Measurements from ENCODE around the gene ANAPC2. TPM values are rescaled to one million over a fixed set of nuclear protein-coding genes. Genes with fewer than 3 reads are reported as not detected.
A peak's percentile ranks its signal among the peaks of the same experiment; 100 is the strongest.

Gene ANAPC2
- total RNA-seq, 1 experiment from 2014 or later = 46.0 TPM

- CTCF ChIA-PET = interaction anchor here (1.5 kb wide), 1 partner anchor 10 kb away, joined by 4 read pairs; no protein-coding TSS in a partner anchor
- Histone ChIP-seq H3K27ac (ENCODE audit: low read length) (peak overlapping the region; percentile 34; the same call in 1 of the 2 replicates), H3K4me1 (ENCODE audit: control insufficient read depth, insufficient read depth, low read length) (peaks cover 36% of the 10 kb centered on the region), H3K9me3 (ENCODE audit: control insufficient read depth, insufficient read depth, low read depth, low read length) (no peaks in the 10 kb centered on the region), H3K27me3 (ENCODE audit: control insufficient read depth, insufficient read depth, low read length) (no peaks in the 10 kb centered on the region), H3K4me3 (ENCODE audit: low read depth in 2 of 2, low read length in 2 of 2) (peak overlapping the region; percentile 34 to 45), H3K36me3 (ENCODE audit: control insufficient read depth, insufficient read depth, low read length) (no peaks in the 10 kb centered on the region)
- TF ChIP-seq REST (IDR thresholded peaks at IDR 0.05; ENCODE audit: insufficient read depth in 1 of 2, low read depth in 2 of 2, low read length in 1 of 2) (no peak), TCF7L2 (IDR thresholded peaks at IDR 0.05; ENCODE audit: low read depth, low read length) (no peak), SIN3A (IDR thresholded peaks at IDR 0.05; ENCODE audit: borderline replicate concordance, insufficient read depth, low read depth, low read length) (no peak), POLR2AphosphoS5 (IDR thresholded peaks at IDR 0.05; ENCODE audit: low read depth, low read length) (no peak), CTCF (IDR thresholded peaks at IDR 0.05) (no peak)
- no peak for ATAC-seq
- intact Hi-C loops (cut with micrococcal nuclease; ENCODE audit: unreplicated experiment) = no loop called here
- no peak for DNase-seq (ENCODE audit: low read depth, low spot score)
- in situ Hi-C loops (cut with HindIII; ENCODE audit: low pct_unique_long_range_greater_than_20kb, low sequenced_read_pairs) = no loop called here
- no TSS peak for BruUV-seq (replicated peaks)
- POLR2A ChIA-PET = no interaction called here
These were observed 10.5 kb upstream of the ANAPC2 start for GRCh38 chr9:137198902-137199283.

GRCh38 chr9:137198051-137198901, 9.9 kb upstream of the ANAPC2 start:
- no peak for ATAC-seq
- no peak for DNase-seq (ENCODE audit: low read depth, low spot score)
- intact Hi-C loops (cut with micrococcal nuclease; ENCODE audit: unreplicated experiment) = no loop called here
- TF ChIP-seq TCF7L2 (IDR thresholded peaks at IDR 0.05; ENCODE audit: low read depth, low read length) (no peak), REST (IDR thresholded peaks at IDR 0.05; ENCODE audit: insufficient read depth in 1 of 2, low read depth in 2 of 2, low read length in 1 of 2) (no peak), SIN3A (IDR thresholded peaks at IDR 0.05; ENCODE audit: borderline replicate concordance, insufficient read depth, low read depth, low read length) (no peak), POLR2AphosphoS5 (IDR thresholded peaks at IDR 0.05; ENCODE audit: low read depth, low read length) (no peak), CTCF (IDR thresholded peaks at IDR 0.05) (no peak)
- Histone ChIP-seq H3K27me3 (ENCODE audit: control insufficient read depth, insufficient read depth, low read length) (no peaks in the 10 kb centered on the region), H3K4me1 (ENCODE audit: control insufficient read depth, insufficient read depth, low read length) (peaks cover 39% of the 10 kb centered on the region), H3K9me3 (ENCODE audit: control insufficient read depth, insufficient read depth, low read depth, low read length) (no peaks in the 10 kb centered on the region), H3K36me3 (ENCODE audit: control insufficient read depth, insufficient read depth, low read length) (no peaks in the 10 kb centered on the region), H3K27ac (ENCODE audit: low read length) (no peak overlapping the region), H3K4me3 (ENCODE audit: low read depth in 2 of 2, low read length in 2 of 2) (peak overlapping the region; percentile 34 to 45)
- ChIA-PET CTCF (interaction anchor here (1.5 kb wide), 1 partner anchor 9 kb away, joined by 4 read pairs; no protein-coding TSS in a partner anchor), POLR2A (no interaction called here)
- in situ Hi-C loops (cut with HindIII; ENCODE audit: low pct_unique_long_range_greater_than_20kb, low sequenced_read_pairs) = no loop called here
- BruUV-seq (replicated peaks) = no TSS peak

All from Panc1 (cell line).